ENCODE data around the gene ZNF264. TPM values are rescaled to one million over a fixed set of nuclear protein-coding genes. Genes with fewer than 3 reads are reported as not detected.

ZNF264 gene
- total and polyA plus RNA-seq, 4 experiments from 2014 or later = 12.6 to 64.1 (median 37.9) TPM

DNA sequence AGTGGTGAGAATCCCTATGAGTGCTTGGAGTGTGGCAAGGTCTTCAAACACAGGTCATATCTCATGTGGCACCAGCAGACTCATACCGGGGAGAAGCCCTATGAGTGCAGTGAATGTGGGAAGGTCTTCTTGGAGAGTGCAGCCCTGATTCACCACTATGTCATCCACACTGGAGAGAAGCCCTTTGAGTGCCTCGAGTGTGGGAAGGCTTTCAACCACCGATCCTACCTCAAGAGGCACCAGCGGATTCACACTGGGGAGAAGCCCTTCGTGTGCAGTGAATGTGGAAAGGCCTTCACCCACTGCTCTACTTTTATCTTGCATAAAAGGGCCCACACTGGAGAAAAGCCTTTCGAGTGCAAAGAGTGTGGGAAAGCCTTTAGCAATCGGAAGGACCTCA, 20.8 kb downstream of the ZNF264 start:
- peaks cover 0 to 8% of the 10 kb centered on the region in 2 donors for H3K9me3 ChIP-seq (ENCODE audit: control insufficient read depth in 1 of 2, low read length in 2 of 2)
- peaks cover 0 to 87% (median 41%) of the 10 kb centered on the region in 8 donors for H3K9me3 Mint-ChIP-seq
- POLR2A ChIA-PET (ENCODE audit: partially characterized antibody) = no interaction called here
- peaks cover 0 to 2% (median 0%) of the 10 kb centered on the region in 4 donors for H3K4me1 Mint-ChIP-seq
- no peak overlapping the region for H3K27ac ChIP-seq (ENCODE audit: low read depth, low read length)
- no peak overlapping the region for H3K27ac Mint-ChIP-seq
- no peaks in the 10 kb centered on the region for H3K27me3 ChIP-seq (ENCODE audit: insufficient read depth, low read length)
- CTCF ChIA-PET (ENCODE audit: partially characterized antibody) = no interaction called here
- H3K27me3 Mint-ChIP-seq = no peaks in the 10 kb centered on the region
- H3K36me3 Mint-ChIP-seq = peaks cover 77 to 81% of the 10 kb centered on the region in 2 donors
- intact Hi-C loops (cut with micrococcal nuclease) = no loop called here
- H3K4me3 ChIP-seq (ENCODE audit: low read length in 2 of 2) = no peak overlapping the region
- H3K4me3 Mint-ChIP-seq = no peak overlapping the region
- peaks cover 42% of the 10 kb centered on the region for H3K36me3 ChIP-seq (ENCODE audit: insufficient read depth, low read length)
- H3K4me1 ChIP-seq (ENCODE audit: insufficient read depth, low read length) = no peaks in the 10 kb centered on the region
- DNase-seq = no peak

- Mint-ChIP-seq H3K27ac (no peak overlapping the region), H3K27me3 (no peaks in the 10 kb centered on the region), H3K4me3 (no peak overlapping the region), H3K36me3 (peaks cover 4 to 6% of the 10 kb centered on the region in 2 donors), H3K4me1 (peaks cover 0 to 6% (median 0%) of the 10 kb centered on the region in 4 donors), H3K9me3 (peaks cover 4 to 36% (median 15%) of the 10 kb centered on the region in 8 donors)
- DNase-seq = no peak
- Histone ChIP-seq H3K36me3 (ENCODE audit: insufficient read depth, low read length) (no peaks in the 10 kb centered on the region), H3K4me1 (ENCODE audit: insufficient read depth, low read length) (no peaks in the 10 kb centered on the region), H3K27ac (ENCODE audit: low read depth, low read length) (no peak overlapping the region), H3K9me3 (ENCODE audit: control insufficient read depth in 1 of 2, low read length in 2 of 2) (no peaks in the 10 kb centered on the region), H3K27me3 (ENCODE audit: insufficient read depth, low read length) (no peaks in the 10 kb centered on the region), H3K4me3 (ENCODE audit: low read length in 2 of 2) (no peak overlapping the region)
- ChIA-PET CTCF (ENCODE audit: partially characterized antibody) (interaction anchor here (0.7 kb wide), 1 partner anchor 110 kb away, joined by 4 read pairs; no protein-coding TSS in a partner anchor), POLR2A (ENCODE audit: partially characterized antibody) (no interaction called here)
- intact Hi-C loops (cut with micrococcal nuclease) = no loop called here
Measured at GRCh38 chr19:57227502-57227901, 36.2 kb downstream of the ZNF264 start.

GRCh38 chr19:57231686-57232085, 40.4 kb downstream of the ZNF264 start:
- Histone ChIP-seq H3K9me3 (ENCODE audit: control insufficient read depth in 1 of 2, low read length in 2 of 2) (no peaks in the 10 kb centered on the region), H3K4me3 (ENCODE audit: low read length in 2 of 2) (no peak overlapping the region), H3K27ac (ENCODE audit: low read depth, low read length) (no peak overlapping the region), H3K4me1 (ENCODE audit: insufficient read depth, low read length) (no peaks in the 10 kb centered on the region), H3K36me3 (ENCODE audit: insufficient read depth, low read length) (no peaks in the 10 kb centered on the region), H3K27me3 (ENCODE audit: insufficient read depth, low read length) (no peaks in the 10 kb centered on the region)
- intact Hi-C loops (cut with micrococcal nuclease) = no loop called here
- DNase-seq = no peak
- Mint-ChIP-seq H3K27ac (no peak overlapping the region), H3K9me3 (peaks cover 0 to 13% (median 5%) of the 10 kb centered on the region in 8 donors), H3K4me3 (no peak overlapping the region), H3K36me3 (peaks cover 3 to 4% of the 10 kb centered on the region in 2 donors), H3K27me3 (peaks cover 0 to 6% of the 10 kb centered on the region in 2 donors), H3K4me1 (no peaks in the 10 kb centered on the region)
- ChIA-PET POLR2A (ENCODE audit: partially characterized antibody) (no interaction called here), CTCF (ENCODE audit: partially characterized antibody) (no interaction called here)

GRCh38 chr19:57233207-57233606, 41.9 kb downstream of the ZNF264 start:
- Histone ChIP-seq H3K9me3 (ENCODE audit: control insufficient read depth in 1 of 2, low read length in 2 of 2) (no peaks in the 10 kb centered on the region), H3K4me1 (ENCODE audit: insufficient read depth, low read length) (no peaks in the 10 kb centered on the region), H3K36me3 (ENCODE audit: insufficient read depth, low read length) (no peaks in the 10 kb centered on the region), H3K4me3 (ENCODE audit: low read length in 2 of 2) (no peak overlapping the region), H3K27ac (ENCODE audit: low read depth, low read length) (no peak overlapping the region), H3K27me3 (ENCODE audit: insufficient read depth, low read length) (no peaks in the 10 kb centered on the region)
- no peak for DNase-seq
- intact Hi-C loops (cut with micrococcal nuclease) = no loop called here
- POLR2A ChIA-PET (ENCODE audit: partially characterized antibody) = interaction anchor here (0.8 kb wide), 1 partner anchor 42 kb away, joined by 4 read pairs; the partner anchor contains the start of gene ZNF264
- CTCF ChIA-PET (ENCODE audit: partially characterized antibody) = no interaction called here
- Mint-ChIP-seq H3K4me1 (no peaks in the 10 kb centered on the region), H3K9me3 (peaks cover 0 to 10% (median 2%) of the 10 kb centered on the region in 8 donors), H3K27me3 (peaks cover 0 to 6% of the 10 kb centered on the region in 2 donors), H3K36me3 (peaks cover 0 to 4% of the 10 kb centered on the region in 2 donors), H3K27ac (no peak overlapping the region), H3K4me3 (no peak overlapping the region)

- Mint-ChIP-seq H3K9me3 (peaks cover 0 to 3% (median 1%) of the 10 kb centered on the region in 8 donors), H3K27ac (peak overlapping the region; percentile 94 to 98 (median 96)), H3K4me1 (peaks cover 13 to 48% (median 36%) of the 10 kb centered on the region in 4 donors), H3K36me3 (peaks cover 14 to 26% of the 10 kb centered on the region in 2 donors), H3K27me3 (no peaks in the 10 kb centered on the region), H3K4me3 (peak overlapping the region; percentile 89 to 96 (median 94))
- DNase-seq = no peak
- intact Hi-C loops (cut with micrococcal nuclease) = loop anchor here (1.0 to 2.0 kb wide), 8 partner anchors 40 to 1099 kb away; partner anchors contain the start of genes ZNF264, ZNF304, ZNF444 and ZNF460
- peaks cover 32% of the 10 kb centered on the region for H3K4me1 ChIP-seq (ENCODE audit: insufficient read depth, low read length)
- no peaks in the 10 kb centered on the region for H3K27me3 ChIP-seq (ENCODE audit: insufficient read depth, low read length)
- peaks cover 11% of the 10 kb centered on the region for H3K36me3 ChIP-seq (ENCODE audit: insufficient read depth, low read length)
- CTCF ChIA-PET (ENCODE audit: partially characterized antibody) = no interaction called here
- POLR2A ChIA-PET (ENCODE audit: partially characterized antibody) = interaction anchor here (1.0 to 2.6 kb wide), 7 partner anchors 40 to 1119 kb away, joined by 5 to 20 read pairs (median 6); partner anchors contain the start of genes TRAPPC2B, ZNF264, ZNF274 and ZNF304
- peak overlapping the region; percentile 88 for H3K27ac ChIP-seq (ENCODE audit: low read depth, low read length)
- no peaks in the 10 kb centered on the region for H3K9me3 ChIP-seq (ENCODE audit: control insufficient read depth in 1 of 2, low read length in 2 of 2)
- H3K4me3 ChIP-seq (ENCODE audit: low read length in 2 of 2) = peak overlapping the region; percentile 67 to 71
Measured at GRCh38 chr19:57239982-57240310, 48.6 kb downstream of the ZNF264 start.

- Histone ChIP-seq H3K27ac (ENCODE audit: low read depth, low read length) (peak within 1 kb of the TSS; percentile 88), H3K27me3 (ENCODE audit: insufficient read depth, low read length) (no peaks in the 10 kb centered on the region), H3K4me1 (ENCODE audit: insufficient read depth, low read length) (peaks cover 32% of the 10 kb centered on the region), H3K36me3 (ENCODE audit: insufficient read depth, low read length) (peaks cover 15% of the 10 kb centered on the region), H3K4me3 (ENCODE audit: low read length in 2 of 2) (peak within 1 kb of the TSS; percentile 67 to 71), H3K9me3 (ENCODE audit: control insufficient read depth in 1 of 2, low read length in 2 of 2) (no peaks in the 10 kb centered on the region)
- Mint-ChIP-seq H3K4me3 (peak within 1 kb of the TSS; percentile 89 to 96 (median 94)), H3K9me3 (peaks cover 0 to 3% (median 0%) of the 10 kb centered on the region in 8 donors), H3K27ac (peak within 1 kb of the TSS; percentile 94 to 98 (median 96)), H3K27me3 (no peaks in the 10 kb centered on the region), H3K4me1 (peaks cover 15 to 51% (median 36%) of the 10 kb centered on the region in 4 donors), H3K36me3 (peaks cover 17 to 29% of the 10 kb centered on the region in 2 donors)
- intact Hi-C loops (cut with micrococcal nuclease) = loop anchor here (1.0 to 2.0 kb wide), 8 partner anchors 40 to 1100 kb away; partner anchors contain the start of genes ZNF264, ZNF304, ZNF444 and ZNF460
- peak; percentile 94 to 96 (median 96) for DNase-seq
- ChIA-PET POLR2A (ENCODE audit: partially characterized antibody) (interaction anchor here (1.0 to 2.6 kb wide), 8 partner anchors 32 to 1120 kb away, joined by 5 to 20 read pairs (median 6); partner anchors contain the start of genes TRAPPC2B, ZNF264, ZNF274 and ZNF304), CTCF (ENCODE audit: partially characterized antibody) (no interaction called here)
Measured at GRCh38 chr19:57240311-57241090, 49.2 kb downstream of the ZNF264 start, which contains the start of gene ZNF805. Gene ZNF805 (plus strand): TSS chr19:57240632. CDS start chr19:57240892, 260 bp downstream.

DNA sequence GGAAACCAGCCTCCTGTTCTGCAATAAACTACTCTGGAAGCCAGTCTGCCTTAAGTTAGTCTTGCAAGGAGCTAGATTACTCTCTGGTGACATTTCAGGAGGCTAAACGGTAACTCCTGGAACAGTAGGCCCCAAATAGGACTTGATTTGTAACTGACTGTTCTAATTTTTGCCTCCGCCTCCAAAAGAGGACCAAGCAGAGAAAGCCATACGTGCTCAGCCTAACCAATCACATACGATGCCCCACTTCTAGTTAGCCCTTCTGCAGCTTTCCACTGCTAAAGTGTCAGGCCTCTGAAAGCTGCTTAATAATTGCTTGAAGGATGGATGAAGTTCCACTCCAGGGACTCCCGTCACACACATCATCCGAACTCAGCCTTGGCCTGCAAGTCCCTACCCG, 49.9 kb downstream of the ZNF264 start:
- Mint-ChIP-seq H3K36me3 (peaks cover 22 to 33% of the 10 kb centered on the region in 2 donors), H3K27me3 (no peaks in the 10 kb centered on the region), H3K4me3 (peak overlapping the region; percentile 89 to 96 (median 94)), H3K4me1 (peaks cover 17 to 51% (median 36%) of the 10 kb centered on the region in 4 donors), H3K27ac (peak overlapping the region; percentile 81 to 98 (median 96)), H3K9me3 (peaks cover 0 to 3% (median 0%) of the 10 kb centered on the region in 8 donors)
- CTCF ChIA-PET (ENCODE audit: partially characterized antibody) = no interaction called here
- Histone ChIP-seq H3K27ac (ENCODE audit: low read depth, low read length) (peak overlapping the region; percentile 88), H3K4me1 (ENCODE audit: insufficient read depth, low read length) (peaks cover 32% of the 10 kb centered on the region), H3K27me3 (ENCODE audit: insufficient read depth, low read length) (no peaks in the 10 kb centered on the region), H3K36me3 (ENCODE audit: insufficient read depth, low read length) (peaks cover 19% of the 10 kb centered on the region), H3K9me3 (ENCODE audit: control insufficient read depth in 1 of 2, low read length in 2 of 2) (no peaks in the 10 kb centered on the region), H3K4me3 (ENCODE audit: low read length in 2 of 2) (peak overlapping the region; percentile 67 to 71)
- intact Hi-C loops (cut with micrococcal nuclease) = loop anchor here (2.0 kb wide), 4 partner anchors 110 to 1100 kb away; partner anchors contain the start of genes ZNF304, ZNF444, ZNF606 and ZSCAN5A
- POLR2A ChIA-PET (ENCODE audit: partially characterized antibody) = interaction anchor here (0.8 to 2.3 kb wide), 5 partner anchors 31 to 942 kb away, joined by 5 to 20 read pairs (median 6); partner anchors contain the start of genes ZNF264, ZNF274, ZNF304 and ZNF460
- no peak for DNase-seq
